H1 (cell line): ENCODE measurements around the gene POU2F1. TPM values are rescaled to one million over a fixed set of nuclear protein-coding genes. Genes with fewer than 3 reads are reported as not detected.

Experiments used
- CTCF ChIA-PET: fragments of 300-600 bp; sonication (Branson Sonifier 250); formaldehyde crosslinking; loops from one replicate; lab custom pipeline; 2021; ENCODE audit not compliant: partially characterized antibody; lab: Charles Lee
- POLR2A ChIA-PET: fragments of 300-600 bp; sonication (Branson Sonifier 250); formaldehyde crosslinking; loops from one replicate; lab custom pipeline; 2021; ENCODE audit warnings: inconsistent platforms; ENCODE audit not compliant: partially characterized antibody; lab: Charles Lee
- DNase-seq, 2 experiments: peaks; one replicate each; pipeline versions ENCODE4 v3.0.0 to v3.0.0-alpha.2; 2010 to 2022; ENCODE audit warnings: low spot score in 2 of 2, low read depth in 1 of 2, mixed read lengths in 1 of 2
- FAIRE-seq: peaks from 2 replicates; lab custom pipeline; 2011; peaks lifted over from hg19 to GRCh38; lab: Jason Lieb, UNC
- H2AFZ ChIP-seq: 2 replicates; pipeline ENCODE4 v1.8.1; 2012; ENCODE audit warnings: low read length, inconsistent platforms
- H2AK5ac ChIP-seq: 2 replicates; pipeline ENCODE4 v1.6.1; 2013; ENCODE audit warnings: low read depth, low read length
- H2BK120ac ChIP-seq: replicated peaks from 2 replicates; pipeline ENCODE3; 2013; ENCODE audit warnings: low read depth, low read length, inconsistent platforms
- H2BK12ac ChIP-seq: 2 replicates; pipeline ENCODE4 v1.6.1; 2013; ENCODE audit warnings: low read depth, low read length
- H2BK15ac ChIP-seq: 2 replicates; pipeline ENCODE4 v1.6.1; 2013; ENCODE audit warnings: low read length
- H2BK20ac ChIP-seq: 2 replicates; pipeline ENCODE4 v1.6.1; 2013; ENCODE audit warnings: low read length
- H2BK5ac ChIP-seq: 2 replicates; pipeline ENCODE4 v1.6.1; 2013; ENCODE audit warnings: low read depth, low read length
- H3K14ac ChIP-seq: 2 replicates; pipeline ENCODE4 v1.6.1; 2013; ENCODE audit warnings: inconsistent platforms; ENCODE audit not compliant: insufficient read length
- H3K18ac ChIP-seq: 2 replicates; pipeline ENCODE4 v1.6.1; 2013; ENCODE audit warnings: low read length; ENCODE audit errors: extremely low read depth
- H3K23ac ChIP-seq: 2 replicates; pipeline ENCODE4 v1.6.1; 2013; ENCODE audit warnings: inconsistent platforms; ENCODE audit not compliant: insufficient read length
- H3K23me2 ChIP-seq: 2 replicates; pipeline ENCODE4 v1.6.1; 2013; ENCODE audit warnings: low read depth, low read length
- H3K27ac ChIP-seq: 2 replicates; pipeline ENCODE4 v1.6.1; 2011; ENCODE audit warnings: low read depth, low read length, inconsistent platforms
- H3K27me3 ChIP-seq, 4 experiments: replicated peaks in 1 of 4; 1 replicate in 1 of 4; 2 replicates in 3 of 4; pipeline versions ENCODE4 v1.6.1 to v1.8.1; 2011 to 2013; ENCODE audit warnings: low read length in 3 of 4, mild to moderate bottlenecking in 3 of 4, inconsistent platforms in 2 of 4, mixed read lengths in 2 of 4, moderate library complexity in 1 of 4; ENCODE audit not compliant: control insufficient read depth in 3 of 4, insufficient read depth in 3 of 4; ENCODE audit errors: extremely low read depth in 1 of 4
- H3K36me3 ChIP-seq, 4 experiments: 2 replicates each; pipeline versions ENCODE4 v1.6.1 to v1.8.1; 2011 to 2013; ENCODE audit warnings: mild to moderate bottlenecking in 4 of 4, low read length in 3 of 4, moderate library complexity in 2 of 4, control low read depth in 1 of 4, inconsistent platforms in 1 of 4; ENCODE audit not compliant: insufficient read depth in 4 of 4, control insufficient read depth in 2 of 4
- H3K4ac ChIP-seq: replicated peaks from 2 replicates; pipeline ENCODE3; 2013; ENCODE audit warnings: low read length, low read depth, mixed read lengths, inconsistent platforms; ENCODE audit not compliant: insufficient read length
- H3K4me1 ChIP-seq, 4 experiments: replicated peaks in 1 of 4; 1 replicate in 1 of 4; 2 replicates in 3 of 4; pipeline versions ENCODE4 v1.6.1 to v1.8.1; 2011 to 2013; ENCODE audit warnings: low read length in 3 of 4, inconsistent platforms in 2 of 4, mixed read lengths in 1 of 4; ENCODE audit not compliant: insufficient read depth in 4 of 4, control insufficient read depth in 3 of 4
- H3K4me2 ChIP-seq, 2 experiments: 2 replicates each; pipeline versions ENCODE4 v1.6.1 to v1.8.1; 2011 to 2013; ENCODE audit warnings: low read depth in 2 of 2, low read length in 2 of 2, control low read depth in 1 of 2, inconsistent platforms in 1 of 2, mild to moderate bottlenecking in 1 of 2; ENCODE audit not compliant: insufficient read depth in 1 of 2
- H3K4me3 ChIP-seq, 4 experiments: fragments of 200-600, 300-600 bp in 1 of 4; sonication (generic), shearing (Covaris generic), sonication (Bioruptor Twin) in 1 of 4; 2 replicates each; pipeline versions ENCODE4 v1.5.1 to v1.8.1; 2011 to 2016; ENCODE audit warnings: low read length in 4 of 4, low read depth in 3 of 4, control low read depth in 2 of 4, inconsistent platforms in 2 of 4, mild to moderate bottlenecking in 2 of 4, mixed read lengths in 1 of 4, moderate library complexity in 1 of 4; ENCODE audit not compliant: insufficient read depth in 2 of 4; ENCODE audit errors: extremely low read depth in 1 of 4
- H3K56ac ChIP-seq: replicated peaks from 2 replicates; pipeline ENCODE3; 2013; ENCODE audit warnings: low read depth, mild to moderate bottlenecking, mixed read lengths, low read length, inconsistent platforms; ENCODE audit not compliant: insufficient read length
- H3K79me1 ChIP-seq: 2 replicates; pipeline ENCODE4 v1.6.1; 2013; ENCODE audit warnings: low read depth, low read length, control low read depth
- H3K79me2 ChIP-seq, 2 experiments: 2 replicates each; pipeline versions ENCODE4 v1.6.1 to v1.8.1; 2012 to 2013; ENCODE audit warnings: low read length in 2 of 2, mild to moderate bottlenecking in 2 of 2, inconsistent platforms in 1 of 2; ENCODE audit not compliant: insufficient read depth in 2 of 2, control insufficient read depth in 1 of 2
- H3K9ac ChIP-seq, 4 experiments: replicated peaks in 1 of 4; 1 replicate in 1 of 4; 2 replicates in 3 of 4; pipeline versions ENCODE4 v1.6.1 to v1.8.1; 2011 to 2013; ENCODE audit warnings: low read depth in 3 of 4, low read length in 3 of 4, control low read depth in 2 of 4, mild to moderate bottlenecking in 2 of 4, moderate library complexity in 2 of 4, inconsistent platforms in 1 of 4; ENCODE audit errors: extremely low read depth in 1 of 4
- H3K9me3 ChIP-seq, 2 experiments: 2 replicates each; pipeline versions ENCODE4 v1.6.1 to v1.8.1; 2012 to 2013; ENCODE audit warnings: mild to moderate bottlenecking in 2 of 2, moderate library complexity in 2 of 2, control low read depth in 1 of 2, inconsistent platforms in 1 of 2, low read depth in 1 of 2, low read length in 1 of 2, mixed read lengths in 1 of 2; ENCODE audit not compliant: insufficient read depth in 2 of 2
- H4K20me1 ChIP-seq, 2 experiments: replicated peaks in 1 of 2; 2 replicates each; pipeline versions ENCODE3 to v1.8.1; 2011 to 2013; ENCODE audit warnings: inconsistent platforms in 2 of 2, low read length in 2 of 2, mild to moderate bottlenecking in 1 of 2; ENCODE audit not compliant: insufficient read depth in 2 of 2, control insufficient read depth in 1 of 2
- H4K5ac ChIP-seq: 2 replicates; pipeline ENCODE4 v1.6.1; 2013; ENCODE audit warnings: low read length, low read depth, mixed read lengths, inconsistent platforms; ENCODE audit not compliant: insufficient read length
- H4K8ac ChIP-seq: 2 replicates; pipeline ENCODE4 v1.8.0; 2013; ENCODE audit warnings: mild to moderate bottlenecking, moderate library complexity, low read length, inconsistent platforms; ENCODE audit not compliant: insufficient read depth; ENCODE audit errors: extremely low read depth
- H4K91ac ChIP-seq: replicated peaks from 2 replicates; pipeline ENCODE3; 2013; ENCODE audit warnings: low read length, mixed read lengths, inconsistent platforms; ENCODE audit not compliant: insufficient read length
- CEBPB ChIP-seq: IDR thresholded peaks from 2 replicates; pipeline ENCODE4 v1.6.1; 2012; ENCODE audit warnings: low read depth, low read length
- CTCF ChIP-seq, 3 experiments: IDR thresholded peaks; 1 replicate in 2 of 3; 2 replicates in 1 of 3; pipeline versions ENCODE4 v1.5.1 to v1.6.1; 2011; ENCODE audit warnings: low read length in 3 of 3, mild to moderate bottlenecking in 3 of 3, inconsistent platforms in 2 of 3, low read depth in 1 of 3, moderate library complexity in 1 of 3; ENCODE audit not compliant: insufficient read depth in 1 of 3; ENCODE audit errors: control extremely low read depth in 1 of 3
- EP300 ChIP-seq, 2 experiments: IDR thresholded peaks; 1 replicate in 1 of 2; 2 replicates in 1 of 2; pipeline ENCODE4 v1.6.1; 2011 to 2012; ENCODE audit warnings: low read depth in 2 of 2, low read length in 2 of 2, mild to moderate bottlenecking in 2 of 2, borderline replicate concordance in 1 of 2, inconsistent platforms in 1 of 2, moderate library complexity in 1 of 2
- HDAC6 ChIP-seq: IDR thresholded peaks from one replicate; pipeline ENCODE4 v1.7.1; 2012; ENCODE audit warnings: low read depth, mild to moderate bottlenecking, inconsistent platforms, low read length, moderate library complexity
- POLR2A ChIP-seq, 2 experiments: IDR thresholded peaks; 1 replicate in 1 of 2; 2 replicates in 1 of 2; pipeline ENCODE4 v1.6.1; 2011; ENCODE audit warnings: low read depth in 2 of 2, low read length in 2 of 2, mild to moderate bottlenecking in 2 of 2; ENCODE audit errors: control extremely low read depth in 1 of 2
- RAD21 ChIP-seq, 2 experiments: IDR thresholded peaks in 1 of 2; conservative IDR thresholded peaks in 1 of 2; 2 replicates each; pipeline ENCODE4 v1.6.1; 2011; ENCODE audit warnings: low read depth in 2 of 2, low read length in 2 of 2, improper control_type of control experiment in 1 of 2, inconsistent platforms in 1 of 2, mild to moderate bottlenecking in 1 of 2, moderate library complexity in 1 of 2
- RFX5 ChIP-seq: IDR thresholded peaks from 2 replicates; pipeline ENCODE4 v1.6.1; 2011; ENCODE audit warnings: low read depth, low read length, improper control_type of control experiment, borderline replicate concordance
- SIX5 ChIP-seq: IDR thresholded peaks from 2 replicates; pipeline ENCODE4 v1.6.1; 2011; ENCODE audit warnings: mild to moderate bottlenecking, low read depth, low read length
- SRF ChIP-seq: IDR thresholded peaks from 2 replicates; pipeline ENCODE4 v1.6.1; 2011; ENCODE audit warnings: mild to moderate bottlenecking, low read depth, low read length, moderate library complexity
- WGBS, 2 experiments: shearing (Covaris generic) in 1 of 2; methylation state at CpG; one replicate each; pipeline versions ENCODE4 v1.1.6 to v1.1.7; 2013 to 2015; ENCODE audit warnings: low lambda C conversion rate in 2 of 2, mixed read lengths in 2 of 2, inconsistent platforms in 1 of 2, low coverage in 1 of 2, missing lambda C conversion rate in 1 of 2; ENCODE audit not compliant: insufficient replicate concordance in 2 of 2, insufficient coverage in 1 of 2, insufficient read length in 1 of 2; ENCODE audit errors: extremely low coverage in 1 of 2, missing lambda C conversion rate in 1 of 2; 5-methylcytosine and 5-hydroxymethylcytosine counted together
- polyA plus RNA-seq, 7 experiments: library from polyadenylated mRNA; depleted of rRNA in 3 of 7; stranded (reverse) in 5 of 7; unstranded in 2 of 7; fragments of >200 nt in 5 of 7; fragments of 200-250 nt in 2 of 7; gene quantifications; 1 replicate in 5 of 7; 2 replicates in 1 of 7; 4 replicates in 1 of 7; pipeline versions ENCODE4 v1.2.1 to v1.2.3, GENCODE V29; 2011 to 2013; ENCODE audit warnings: missing spikeins in 2 of 7, mixed read lengths in 2 of 7
- total RNA-seq: library from RNA; stranded (reverse); fragmentation: NEBNext Ultra II Directional; extraction: Animal tissue kit (Norgen Biotek cat#: 25700); gene quantifications from 2 replicates; pipeline ENCODE4 v1.2.1, GENCODE V29; 2021
- TF ChIP-seq, protein P1 (sequence below): IDR thresholded peaks from 2 replicates; pipeline ENCODE4 v1.6.1; 2011; ENCODE audit warnings: low read length, improper control_type of control experiment

POU2F1 gene
- total and polyA plus RNA-seq, 2 of the 8 experiments (the other 6 are each of a cell fraction or from before 2014, with no cell fraction given), result 37.0 to 57.2 TPM

DNA sequence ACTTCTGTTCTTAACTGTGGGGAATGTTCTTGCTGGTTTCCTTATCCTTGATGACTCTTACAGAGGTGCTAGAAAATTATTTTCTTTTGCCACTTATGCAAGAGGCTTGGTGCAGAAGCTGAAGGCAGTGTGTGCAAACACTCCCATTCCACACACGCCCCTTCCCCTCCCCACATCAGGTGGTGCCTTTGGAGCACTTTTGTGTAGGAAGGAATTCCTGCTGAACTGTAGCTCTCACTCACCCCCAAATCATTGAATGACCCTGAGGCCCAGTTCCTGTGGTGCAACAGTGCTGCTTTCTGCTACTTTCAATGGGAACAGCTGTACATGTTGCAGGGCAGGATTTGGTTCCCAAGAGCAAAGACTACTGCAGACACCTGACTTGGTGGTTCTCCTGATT, 195.8 kb downstream of the POU2F1 start:
- POLR2A ChIA-PET, result interaction anchor here (0.6 to 1.1 kb wide), 3 partner anchors 9 to 124 kb away, joined by 3 to 6 read pairs (median 4); no protein-coding TSS in a partner anchor
- peak overlapping the region; percentile 55; the same call in 1 of the 2 replicates for H2BK15ac ChIP-seq
- no peak overlapping the region for H2BK12ac ChIP-seq
- no peak overlapping the region for H3K9ac ChIP-seq
- H3K4ac ChIP-seq, result no peak overlapping the region
- DNase-seq, result no peak
- CTCF ChIA-PET, result interaction anchor here (0.7 to 2.1 kb wide), 8 partner anchors 15 to 1586 kb away, joined by 3 to 8 read pairs (median 4); no protein-coding TSS in a partner anchor
- H3K56ac ChIP-seq, result no peak overlapping the region
- peak overlapping the region; percentile 39; the same call in 1 of the 2 replicates for H3K18ac ChIP-seq
- no peaks in the 10 kb centered on the region for H3K79me1 ChIP-seq
- no peaks in the 10 kb centered on the region for H3K9me3 ChIP-seq
- no peak overlapping the region for H3K14ac ChIP-seq
- 75% methylated on average over 1 of the region's 1 CpG; no CpG with 5 or more reads in 1 of the 2 experiments for WGBS, 2 experiments
- no peak overlapping the region for H4K91ac ChIP-seq
- no peak overlapping the region for H2BK120ac ChIP-seq
- no peaks in the 10 kb centered on the region; a peak in 2 of 7 replicates for H3K4me1 ChIP-seq
- peaks cover 2% of the 10 kb centered on the region; the same call in 1 of the 2 replicates for H3K23me2 ChIP-seq
- no peak overlapping the region for H3K27ac ChIP-seq
- TF ChIP-seq, protein P1, sequence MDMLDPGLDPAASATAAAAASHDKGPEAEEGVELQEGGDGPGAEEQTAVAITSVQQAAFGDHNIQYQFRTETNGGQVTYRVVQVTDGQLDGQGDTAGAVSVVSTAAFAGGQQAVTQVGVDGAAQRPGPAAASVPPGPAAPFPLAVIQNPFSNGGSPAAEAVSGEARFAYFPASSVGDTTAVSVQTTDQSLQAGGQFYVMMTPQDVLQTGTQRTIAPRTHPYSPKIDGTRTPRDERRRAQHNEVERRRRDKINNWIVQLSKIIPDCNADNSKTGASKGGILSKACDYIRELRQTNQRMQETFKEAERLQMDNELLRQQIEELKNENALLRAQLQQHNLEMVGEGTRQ, result no peak
- TF ChIP-seq EP300 (IDR thresholded peaks at IDR 0.05; ENCODE audit: borderline replicate concordance in 1 of 2, low read depth in 2 of 2, low read length in 2 of 2) (no peak), RAD21 (IDR thresholded peaks at IDR 0.05 in 1 of 2, conservative IDR thresholded peaks at IDR 0.05 in 1 of 2; ENCODE audit: low read depth in 2 of 2, low read length in 2 of 2) (no peak), POLR2A (IDR thresholded peaks at IDR 0.05; ENCODE audit: control extremely low read depth in 1 of 2, low read depth in 2 of 2, low read length in 2 of 2) (no peak), RFX5 (no peak), SRF (no peak), SIX5 (no peak), CTCF (IDR thresholded peaks at IDR 0.05; ENCODE audit: control extremely low read depth in 1 of 3, insufficient read depth in 1 of 3, low read depth in 1 of 3, low read length in 3 of 3) (no peak), CEBPB (no peak), HDAC6 (no peak)
- H4K20me1 ChIP-seq, result no peaks in the 10 kb centered on the region
- H3K36me3 ChIP-seq, result peaks cover 3 to 35% (median 16%) of the 10 kb centered on the region in 4 experiments; a peak in 7 of 8 replicates
- H3K4me2 ChIP-seq, result no peak overlapping the region
- no peak overlapping the region for H2BK20ac ChIP-seq
- H3K4me3 ChIP-seq, result no peak overlapping the region
- no peak overlapping the region for H3K23ac ChIP-seq
- H2BK5ac ChIP-seq, result no peak overlapping the region
- H4K8ac ChIP-seq, result no peak overlapping the region
- no peaks in the 10 kb centered on the region for H3K27me3 ChIP-seq
- no peaks in the 10 kb centered on the region for H3K79me2 ChIP-seq
- H4K5ac ChIP-seq, result no peak overlapping the region
- no peak overlapping the region for H2AK5ac ChIP-seq
- peak; percentile 73 for FAIRE-seq
- no peak overlapping the region for H2AFZ ChIP-seq
